HepG2 (cell line): ENCODE data around the gene MRPL34. TPM values are rescaled to one million over a fixed set of nuclear protein-coding genes. Genes with fewer than 3 reads are reported as not detected.

Experiments
- CREBL2 ChIP-seq: sonication (generic); formaldehyde crosslinking; IDR thresholded peaks from 2 replicates; pipeline ENCODE4 v1.8.1; 2023; ENCODE audit warnings: missing genetic modification reagents, mild to moderate bottlenecking, borderline replicate concordance
- GATAD1 ChIP-seq: IDR thresholded peaks from 2 replicates; pipeline ENCODE4 v1.6.1; 2016; ENCODE audit warnings: missing genetic modification reagents, missing compliant biosample characterization
- GLI4 ChIP-seq: sonication (generic); formaldehyde crosslinking; IDR thresholded peaks from 2 replicates; pipeline ENCODE4 v1.5.1; 2020; ENCODE audit warnings: missing genetic modification reagents, mild to moderate bottlenecking, moderate library complexity, borderline replicate concordance
- JUND ChIP-seq: sonication (generic); formaldehyde crosslinking; IDR thresholded peaks from 2 replicates; pipeline ENCODE4 v1.8.0; 2022; ENCODE audit warnings: mild to moderate bottlenecking, missing genetic modification reagents
- KMT2A ChIP-seq: sonication (generic); formaldehyde crosslinking; IDR thresholded peaks from 2 replicates; pipeline ENCODE4 v1.4.0; 2020; ENCODE audit warnings: missing genetic modification reagents
- LBX2 ChIP-seq: sonication (generic); formaldehyde crosslinking; IDR thresholded peaks from 2 replicates; pipeline ENCODE4 v1.5.0; 2020; ENCODE audit warnings: missing genetic modification reagents, mild to moderate bottlenecking, borderline replicate concordance
- POLR2A ChIP-seq, 2 experiments: IDR thresholded peaks; 2 replicates each; pipeline ENCODE4 v1.6.1; 2011; ENCODE audit warnings: low read depth in 2 of 2, low read length in 2 of 2, mild to moderate bottlenecking in 1 of 2, moderate library complexity in 1 of 2; ENCODE audit not compliant: insufficient read depth in 1 of 2
- SUZ12 ChIP-seq: fragments of 150-350 bp; IDR thresholded peaks from 2 replicates; pipeline ENCODE4 v1.6.1; 2014; ENCODE audit warnings: low read depth, low read length
- TCF12 ChIP-seq, 2 experiments: fragments of 450-650 bp in 1 of 2; sonication (generic) in 1 of 2; formaldehyde crosslinking in 1 of 2; IDR thresholded peaks; 2 replicates each; pipeline versions ENCODE4 v1.6.1 to v1.8.0; 2017 to 2022; ENCODE audit warnings: antibody characterized with exemption in 1 of 2, mild to moderate bottlenecking in 1 of 2, missing genetic modification reagents in 1 of 2, moderate library complexity in 1 of 2
- ZBED4 ChIP-seq: sonication (generic); formaldehyde crosslinking; IDR thresholded peaks from 2 replicates; pipeline ENCODE4 v1.4.0; 2020; ENCODE audit warnings: missing genetic modification reagents, borderline replicate concordance
- ZBTB44 ChIP-seq: sonication (generic); formaldehyde crosslinking; IDR thresholded peaks from 2 replicates; pipeline ENCODE4 v1.4.0; 2020; ENCODE audit warnings: missing genetic modification reagents
- ZBTB7B ChIP-seq: sonication (generic); formaldehyde crosslinking; IDR thresholded peaks from 2 replicates; pipeline ENCODE4 v1.4.0; 2020; ENCODE audit warnings: missing genetic modification reagents
- ZFP90 ChIP-seq: sonication (generic); formaldehyde crosslinking; IDR thresholded peaks from 2 replicates; pipeline ENCODE4 v1.8.0; 2022; ENCODE audit warnings: missing genetic modification reagents, mild to moderate bottlenecking, inconsistent platforms, borderline replicate concordance
- ZNF343 ChIP-seq: sonication (generic); formaldehyde crosslinking; IDR thresholded peaks from 2 replicates; pipeline ENCODE4 v1.4.0; 2020; ENCODE audit warnings: mild to moderate bottlenecking, missing genetic modification reagents
- ZNF543 ChIP-seq: sonication (generic); formaldehyde crosslinking; IDR thresholded peaks from 2 replicates; pipeline ENCODE4 v1.4.0; 2020; ENCODE audit warnings: mild to moderate bottlenecking, missing genetic modification reagents
- ZNF605 ChIP-seq: sonication (generic); formaldehyde crosslinking; IDR thresholded peaks from 2 replicates; pipeline ENCODE4 v1.8.0; 2022; ENCODE audit warnings: mild to moderate bottlenecking, missing genetic modification reagents
- ZNF652 ChIP-seq: IDR thresholded peaks from 2 replicates; pipeline ENCODE4 v1.6.1; 2016; ENCODE audit warnings: low read depth, borderline replicate concordance
- ZNF878 ChIP-seq: sonication (generic); formaldehyde crosslinking; IDR thresholded peaks from 2 replicates; pipeline ENCODE4 v1.8.1; 2023; ENCODE audit warnings: mild to moderate bottlenecking, missing genetic modification reagents, moderate library complexity
- polyA plus RNA-seq, 8 experiments: library from polyadenylated mRNA; depleted of rRNA in 3 of 8; stranded (reverse) in 7 of 8; unstranded in 1 of 8; fragments of >200 nt; fragmentation: Illumina TruSeq in 4 of 8; extraction: Trizol in 4 of 8; gene quantifications; 2 replicates each; pipeline versions ENCODE4 v1.2.1 to v1.2.3, GENCODE V29; 2011 to 2016; ENCODE audit warnings: low read depth in 4 of 8, missing spikeins in 1 of 8, mixed read lengths in 1 of 8; ENCODE audit not compliant: insufficient read depth in 1 of 8
- total RNA-seq, 5 experiments: library from RNA; depleted of rRNA; stranded (reverse); fragments of >200 nt; fragmentation: Illumina TruSeq; extraction: Trizol; gene quantifications; 2 replicates each; pipeline ENCODE4 v1.2.3, GENCODE V29; 2016; ENCODE audit warnings: low read depth in 1 of 5
- TF ChIP-seq, protein P1 (sequence below): sonication (generic); formaldehyde crosslinking; IDR thresholded peaks from 2 replicates; pipeline ENCODE4 v1.5.0; 2020; ENCODE audit warnings: mild to moderate bottlenecking, missing genetic modification reagents
- TF ChIP-seq, protein P2 (sequence below): sonication (generic); formaldehyde crosslinking; IDR thresholded peaks from 2 replicates; pipeline ENCODE4 v1.4.0; 2020; ENCODE audit warnings: mild to moderate bottlenecking, missing genetic modification reagents, borderline replicate concordance

Gene MRPL34
- total and polyA plus RNA-seq, 2 of the 13 experiments (the other 11 are each of a cell fraction or from before 2014, with no cell fraction given): 74.0 to 77.3 TPM

- 0 out of 2 replicates have a peak, but pooled peaks have one; percentile 23 for TF ChIP-seq GLI4 (CRISPR knock-in tag)
- TF ChIP-seq LBX2: no peak
- TF ChIP-seq ZFP90 (CRISPR knock-in tag): no peak; the same call in 1 of the 2 replicates
- peak; percentile 95 for TF ChIP-seq GATAD1 (CRISPR knock-in tag)
- TF ChIP-seq POLR2A (IDR thresholded peaks at IDR 0.05; ENCODE audit: insufficient read depth in 1 of 2, low read depth in 2 of 2, low read length in 2 of 2): peak; percentile 54 to 89
- peak; percentile 24; the same call in 1 of the 2 replicates for TF ChIP-seq KMT2A (CRISPR knock-in tag)
- TF ChIP-seq, protein P1, sequence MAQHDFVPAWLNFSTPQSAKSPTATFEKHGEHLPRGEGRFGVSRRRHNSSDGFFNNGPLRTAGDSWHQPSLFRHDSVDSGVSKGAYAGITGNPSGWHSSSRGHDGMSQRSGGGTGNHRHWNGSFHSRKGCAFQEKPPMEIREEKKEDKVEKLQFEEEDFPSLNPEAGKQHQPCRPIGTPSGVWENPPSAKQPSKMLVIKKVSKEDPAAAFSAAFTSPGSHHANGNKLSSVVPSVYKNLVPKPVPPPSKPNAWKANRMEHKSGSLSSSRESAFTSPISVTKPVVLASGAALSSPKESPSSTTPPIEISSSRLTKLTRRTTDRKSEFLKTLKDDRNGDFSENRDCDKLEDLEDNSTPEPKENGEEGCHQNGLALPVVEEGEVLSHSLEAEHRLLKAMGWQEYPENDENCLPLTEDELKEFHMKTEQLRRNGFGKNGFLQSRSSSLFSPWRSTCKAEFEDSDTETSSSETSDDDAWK: no peak
- no peak; the same call in 1 of the 2 replicates for TF ChIP-seq ZBTB7B (CRISPR knock-in tag)
- TF ChIP-seq ZNF605 (CRISPR knock-in tag): peak; percentile 88
- no peak for TF ChIP-seq ZNF652 (CRISPR knock-in tag)
- no peak for TF ChIP-seq JUND
- no peak for TF ChIP-seq TCF12 (IDR thresholded peaks at IDR 0.05)
- TF ChIP-seq TCF12 (CRISPR knock-in tag; IDR thresholded peaks at IDR 0.05): 0 out of 2 replicates have a peak, but pooled peaks have one; percentile 48
- TF ChIP-seq ZNF543 (CRISPR knock-in tag): no peak
- peak; percentile 84 for TF ChIP-seq ZNF878 (CRISPR knock-in tag)
- TF ChIP-seq ZBED4: no peak
- no peak for TF ChIP-seq CREBL2 (CRISPR knock-in tag)
- TF ChIP-seq, protein P2, sequence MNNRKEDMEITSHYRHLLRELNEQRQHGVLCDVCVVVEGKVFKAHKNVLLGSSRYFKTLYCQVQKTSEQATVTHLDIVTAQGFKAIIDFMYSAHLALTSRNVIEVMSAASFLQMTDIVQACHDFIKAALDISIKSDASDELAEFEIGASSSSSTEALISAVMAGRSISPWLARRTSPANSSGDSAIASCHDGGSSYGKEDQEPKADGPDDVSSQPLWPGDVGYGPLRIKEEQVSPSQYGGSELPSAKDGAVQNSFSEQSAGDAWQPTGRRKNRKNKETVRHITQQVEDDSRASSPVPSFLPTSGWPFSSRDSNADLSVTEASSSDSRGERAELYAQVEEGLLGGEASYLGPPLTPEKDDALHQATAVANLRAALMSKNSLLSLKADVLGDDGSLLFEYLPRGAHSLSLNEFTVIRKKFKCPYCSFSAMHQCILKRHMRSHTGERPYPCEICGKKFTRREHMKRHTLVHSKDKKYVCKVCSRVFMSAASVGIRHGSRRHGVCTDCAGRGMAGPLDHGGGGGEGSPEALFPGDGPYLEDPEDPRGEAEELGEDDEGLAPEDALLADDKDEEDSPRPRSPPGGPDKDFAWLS (CRISPR knock-in tag): no peak
- TF ChIP-seq ZBTB44 (CRISPR knock-in tag): no peak
- TF ChIP-seq ZNF343 (CRISPR knock-in tag): no peak
- no peak for TF ChIP-seq SUZ12
These were observed 31.4 kb downstream of the MRPL34 start, which contains the start of gene GTPBP3 (continued) for GRCh38 chr19:17336872-17337674.
